Fibroblast of upper back skin (primary cell): ENCODE data around the gene ANKMY1.

Source experiments
- DNase-seq: peaks from one replicate; pipeline ENCODE4 v3.0.0-alpha.2; 2013

Gene ANKMY1

DNA sequence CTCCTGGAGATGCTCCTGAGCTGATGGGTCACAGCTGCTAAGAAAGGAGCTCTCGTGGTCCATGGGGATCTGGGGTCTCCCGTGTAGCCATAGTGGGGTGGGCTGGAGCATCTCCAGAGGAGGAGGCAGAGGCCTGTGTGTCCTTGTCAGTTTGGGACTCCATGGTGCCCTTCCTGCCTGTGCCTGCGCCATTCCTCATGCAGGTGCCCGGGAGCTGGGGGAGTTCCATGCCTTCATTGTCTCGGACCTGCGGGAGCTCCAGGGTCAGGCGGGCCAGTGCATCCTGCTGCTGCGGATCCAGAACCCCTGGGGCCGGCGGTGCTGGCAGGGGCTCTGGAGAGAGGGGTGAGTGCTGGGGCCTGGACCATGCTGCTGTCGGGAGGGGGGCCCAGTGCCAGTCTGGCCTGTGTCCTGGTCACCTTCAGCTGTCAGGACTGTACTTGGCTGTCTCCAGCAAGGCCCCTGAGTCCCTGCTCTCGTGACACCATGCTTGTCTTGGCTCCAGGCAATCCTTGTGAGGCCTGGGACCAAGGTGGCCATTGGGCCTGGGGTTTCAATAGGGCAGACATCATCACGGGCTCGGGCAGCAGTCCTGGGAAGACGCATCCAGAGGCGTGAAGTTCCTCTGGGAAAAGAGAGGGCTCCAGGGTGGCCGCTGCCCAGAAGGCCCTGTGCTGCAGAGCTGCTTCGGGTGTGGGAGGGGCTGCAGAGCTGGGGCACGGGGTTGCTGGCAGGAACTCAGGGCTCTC, 36.1 kb upstream of the ANKMY1 start:
- no peak for DNase-seq

DNA sequence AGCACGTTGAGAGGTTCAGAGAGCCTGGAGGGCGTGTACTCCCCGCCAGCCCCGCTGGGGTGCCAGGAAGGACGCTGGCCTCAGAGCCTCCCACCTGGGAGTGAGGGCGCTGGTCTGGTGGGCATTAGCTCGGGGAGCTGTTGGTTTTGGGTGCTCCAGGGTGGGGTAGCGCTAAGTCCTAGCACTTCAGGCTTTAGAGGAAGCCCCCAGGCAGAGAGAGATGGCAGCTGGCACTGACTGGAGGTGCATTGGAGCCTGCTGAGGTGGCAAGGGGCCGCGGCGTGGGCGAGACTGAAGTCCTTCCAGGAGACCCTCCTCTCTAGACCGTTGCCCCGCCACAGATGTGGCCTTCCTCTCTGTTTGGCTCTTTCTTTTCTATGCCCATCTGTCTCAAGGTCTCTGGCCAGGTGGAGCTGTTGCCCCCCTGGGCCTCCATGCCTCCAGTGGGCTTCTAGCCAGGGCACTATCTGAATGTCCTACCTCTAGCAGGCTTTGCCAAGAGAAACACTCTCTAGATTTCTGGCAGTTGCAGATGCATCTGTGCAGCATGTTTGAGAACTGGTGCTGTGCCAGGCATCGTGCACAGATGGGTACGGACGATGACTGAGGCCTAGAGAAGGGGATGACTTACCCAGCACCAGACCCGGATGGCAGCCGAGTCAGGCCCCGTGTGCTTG, 35.4 kb upstream of the ANKMY1 start:
- no peak for DNase-seq

- no peak for DNase-seq
Measured at GRCh38 chr2:240591784-240592183, 34.0 kb upstream of the ANKMY1 start.

GRCh38 chr2:240591226-240591625, 33.4 kb upstream of the ANKMY1 start:
- DNase-seq = peak; percentile 43

DNA sequence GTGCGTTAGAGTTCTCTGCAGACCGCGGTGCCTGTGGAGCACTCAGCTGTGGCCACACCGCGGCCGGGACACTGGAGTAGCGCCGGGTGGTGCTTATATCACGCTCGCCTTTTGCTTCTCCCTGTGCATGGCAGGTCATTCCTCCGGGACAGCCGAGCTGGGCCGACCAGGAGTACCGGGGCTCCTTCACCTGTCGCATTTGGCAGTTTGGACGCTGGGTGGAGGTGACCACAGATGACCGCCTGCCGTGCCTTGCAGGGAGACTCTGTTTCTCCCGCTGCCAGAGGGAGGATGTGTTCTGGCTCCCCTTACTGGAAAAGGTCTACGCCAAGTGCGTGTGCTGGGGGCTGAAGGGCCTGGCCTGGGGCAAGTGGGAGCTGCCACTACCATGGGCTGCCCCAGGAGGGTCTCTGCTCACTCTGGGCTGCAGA, 32.9 kb upstream of the ANKMY1 start:
- no peak for DNase-seq

DNA sequence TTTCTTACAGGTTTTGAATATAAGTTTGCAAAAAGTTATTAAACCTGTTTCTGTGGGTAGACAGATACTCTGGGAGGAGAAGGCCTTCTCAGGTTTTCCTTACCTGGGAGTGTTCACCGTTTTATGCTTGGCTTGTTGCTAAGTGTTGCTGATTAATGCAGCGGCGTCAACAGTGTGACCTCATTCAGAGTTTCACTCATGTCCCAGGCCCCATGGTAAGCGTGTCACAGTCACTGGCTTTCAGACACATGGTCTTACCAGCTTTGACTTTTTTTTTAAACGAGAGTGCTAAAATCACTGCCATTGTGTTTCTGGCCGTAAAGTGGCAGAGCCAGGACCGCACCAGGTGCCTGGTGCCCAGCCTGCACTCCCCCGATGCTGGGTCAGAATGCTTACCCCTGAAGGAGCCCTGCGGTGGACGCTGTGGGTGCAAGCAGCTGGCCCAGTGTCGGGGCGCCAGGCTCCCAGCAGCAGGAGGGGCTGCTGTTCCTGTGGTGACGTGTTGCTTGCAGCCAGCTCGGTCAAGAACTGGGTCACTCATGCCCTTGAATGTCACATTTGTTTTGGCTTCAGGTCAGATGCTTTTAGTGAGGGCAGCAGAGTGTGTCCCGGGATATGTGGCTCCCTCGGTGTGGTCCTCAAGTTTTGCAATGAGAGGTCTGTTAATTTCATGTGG, 32.2 kb upstream of the ANKMY1 start:
- DNase-seq = no peak

DNA sequence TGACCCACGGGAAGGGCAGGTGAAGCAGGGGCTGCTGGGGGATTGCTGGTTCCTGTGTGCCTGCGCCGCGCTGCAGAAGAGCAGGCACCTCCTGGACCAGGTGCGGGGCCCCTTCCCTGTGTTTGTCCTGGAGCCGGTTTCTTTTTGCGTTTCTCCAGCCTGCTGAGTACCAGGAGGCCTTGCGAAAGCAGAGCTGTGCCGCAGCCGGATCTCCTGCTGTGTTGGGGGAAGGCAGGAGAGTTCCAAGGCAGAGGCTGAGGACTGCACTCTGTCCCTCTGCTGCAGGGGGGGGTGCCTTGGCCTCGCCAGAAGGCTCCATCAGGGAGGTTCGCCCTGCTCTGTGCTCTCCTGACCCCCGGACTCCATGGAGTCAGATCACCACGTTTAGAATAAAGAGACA, 31.6 kb upstream of the ANKMY1 start:
- DNase-seq = no peak

GRCh38 chr2:240588669-240589068, 30.9 kb upstream of the ANKMY1 start:
- DNase-seq = no peak

DNA sequence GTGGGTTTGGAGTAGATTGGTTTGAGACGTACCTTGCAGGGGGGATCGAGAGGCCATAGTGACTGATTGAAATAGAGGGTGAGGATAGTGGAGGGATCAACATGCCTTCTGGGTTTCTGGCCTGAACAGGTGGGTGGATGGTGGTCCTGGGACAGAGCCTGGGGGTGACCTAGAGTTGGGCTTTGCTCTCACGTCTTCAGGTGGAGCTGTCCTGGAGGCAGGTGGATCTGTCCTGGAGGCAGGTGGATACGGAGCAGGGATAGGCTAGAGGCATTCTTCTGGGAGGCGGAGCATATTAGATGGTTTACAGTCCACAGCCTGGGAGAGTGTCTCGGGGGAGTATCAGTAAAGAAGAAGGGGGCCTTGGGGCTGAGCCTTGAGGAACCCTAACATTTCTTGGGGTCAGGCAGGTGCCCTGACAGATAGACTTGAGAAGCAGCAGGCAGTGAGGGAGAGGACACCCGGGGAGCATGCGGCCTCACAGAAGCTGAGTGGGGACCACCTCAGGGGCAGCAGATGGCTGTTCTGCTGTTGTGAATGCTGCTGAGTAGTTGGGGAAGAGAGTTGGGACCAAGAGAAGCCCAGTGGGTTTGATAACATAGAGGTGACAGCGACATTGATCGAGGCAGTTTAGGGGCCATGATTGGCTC, 30.3 kb upstream of the ANKMY1 start:
- DNase-seq = no peak

DNA sequence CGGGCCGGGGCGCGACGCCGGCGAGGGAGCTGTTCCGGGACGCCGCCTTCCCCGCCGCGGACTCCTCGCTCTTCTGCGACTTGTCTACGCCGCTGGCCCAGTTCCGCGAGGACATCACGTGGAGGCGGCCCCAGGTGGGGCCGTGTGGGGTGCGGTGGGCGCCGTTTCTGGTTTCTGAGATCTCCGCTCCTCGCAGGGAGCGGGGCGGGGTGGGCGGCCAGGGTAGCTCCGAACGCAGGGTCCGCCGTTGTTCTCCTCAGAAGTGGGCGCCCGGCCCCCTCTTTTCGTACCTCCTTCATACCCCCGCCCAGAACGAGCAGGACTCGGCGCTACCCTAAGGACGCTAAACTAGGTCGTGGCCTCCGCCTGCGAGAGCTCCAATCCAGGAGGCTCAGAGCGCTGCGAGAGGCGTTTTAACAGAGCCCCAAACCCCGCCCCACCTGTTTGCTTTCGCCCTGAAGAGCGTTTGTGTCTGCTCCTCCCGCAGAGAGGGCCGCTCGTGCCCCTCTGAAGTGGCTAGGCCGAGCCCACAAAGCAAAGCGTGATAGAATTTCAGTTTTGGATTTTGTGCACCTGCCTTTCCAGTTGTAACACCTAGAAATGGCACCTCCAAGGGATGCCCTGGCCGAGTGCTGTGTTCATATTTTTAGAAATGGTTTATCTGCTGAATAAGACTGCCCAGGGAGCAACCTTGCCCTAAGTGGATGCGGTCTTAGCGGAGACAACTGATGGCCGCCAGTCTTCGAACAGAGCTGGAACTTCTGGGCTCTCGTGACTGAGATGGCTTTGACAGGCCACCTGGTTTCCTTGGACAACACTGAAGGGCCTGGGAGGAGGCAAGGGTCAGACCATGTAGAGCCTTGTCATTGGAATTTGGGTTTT, 29.4 kb upstream of the ANKMY1 start:
- DNase-seq = no peak

DNA sequence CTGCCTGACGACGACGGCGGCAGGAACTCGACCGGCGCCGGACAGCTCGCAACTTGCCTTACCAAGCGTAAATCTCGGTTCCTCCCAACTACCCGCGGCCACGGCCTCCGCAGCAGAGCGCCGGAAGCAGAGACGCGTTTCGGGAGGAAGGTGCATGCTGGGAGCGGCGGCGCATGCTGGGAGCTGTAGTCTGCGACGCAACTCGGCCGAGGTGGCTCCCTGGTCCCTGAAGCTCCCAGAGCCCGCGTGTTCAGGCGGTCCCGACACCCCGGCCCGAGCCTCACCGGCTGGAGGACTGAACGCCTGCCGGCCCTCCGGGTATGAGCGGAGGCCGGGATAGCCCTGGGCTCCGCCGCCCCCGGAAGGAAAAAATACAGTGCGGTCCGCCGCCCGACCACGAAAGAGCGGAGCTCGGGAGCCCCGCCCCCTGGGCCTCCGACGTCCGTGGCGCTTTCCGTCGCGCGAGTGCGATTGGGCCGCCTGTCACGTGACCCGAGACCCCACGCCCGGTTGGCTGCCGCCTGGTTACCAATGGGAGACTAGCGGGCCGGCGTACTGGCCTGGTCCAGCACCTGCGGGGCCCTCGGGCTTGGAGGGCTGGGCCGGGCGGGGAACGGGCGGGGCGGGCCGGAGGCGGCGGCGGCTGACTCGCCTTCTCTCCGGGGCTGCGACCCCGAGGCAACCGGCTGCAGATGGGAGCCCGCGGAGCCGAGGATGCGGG, 28.6 kb upstream of the ANKMY1 start, which contains the start of gene CAPN10:
CAPN10 (plus strand) TSS at position 537 of the 721 bp plus-strand sequence; CDS start at position 715, 178 bp downstream.
- DNase-seq = peak; percentile 93

DNA sequence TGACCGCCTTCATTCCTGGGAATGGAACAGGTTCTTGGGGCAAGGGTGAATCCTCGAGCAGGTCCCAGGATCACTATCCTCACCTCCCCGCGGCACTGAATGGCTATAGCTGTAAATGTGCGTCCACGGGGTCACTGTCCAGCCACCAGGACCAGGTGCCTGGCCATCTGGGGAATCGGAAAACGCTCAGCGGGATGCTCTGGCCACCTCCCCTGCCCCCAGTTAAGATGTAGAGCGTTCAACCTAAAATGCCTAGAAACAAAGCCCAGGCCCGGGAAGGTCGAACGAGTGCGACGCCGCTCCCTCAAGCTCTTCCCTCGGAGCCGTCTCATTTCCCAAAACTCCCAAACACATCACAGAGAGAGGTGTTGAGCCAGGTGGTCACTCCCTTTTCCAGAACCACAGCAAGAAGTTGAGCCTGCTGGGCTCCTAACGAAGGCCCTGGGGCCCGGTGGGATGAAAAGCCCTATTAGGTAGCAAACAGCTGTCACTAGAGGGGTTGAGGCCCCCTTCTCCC, 28.0 kb upstream of the ANKMY1 start:
- DNase-seq = no peak

DNA sequence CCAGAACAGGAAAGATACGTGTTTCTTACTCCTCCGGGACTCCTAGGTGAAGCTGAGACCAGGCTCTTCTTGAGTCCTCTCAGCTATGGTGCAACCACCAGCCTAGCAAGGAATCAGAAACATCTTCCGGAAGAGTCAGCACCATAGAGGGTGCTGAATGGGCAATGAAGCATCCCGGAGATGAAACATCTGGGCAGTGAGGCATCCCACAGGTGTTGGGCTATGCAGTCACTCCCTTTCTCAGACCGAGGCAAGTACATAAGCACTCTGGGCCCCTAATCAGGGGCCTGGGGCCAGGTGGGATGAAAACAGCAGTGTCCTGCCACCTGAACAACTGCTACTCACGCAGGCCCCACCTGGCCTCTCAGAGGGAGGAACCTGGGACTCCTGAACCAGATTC, 27.3 kb upstream of the ANKMY1 start:
- DNase-seq = no peak

DNA sequence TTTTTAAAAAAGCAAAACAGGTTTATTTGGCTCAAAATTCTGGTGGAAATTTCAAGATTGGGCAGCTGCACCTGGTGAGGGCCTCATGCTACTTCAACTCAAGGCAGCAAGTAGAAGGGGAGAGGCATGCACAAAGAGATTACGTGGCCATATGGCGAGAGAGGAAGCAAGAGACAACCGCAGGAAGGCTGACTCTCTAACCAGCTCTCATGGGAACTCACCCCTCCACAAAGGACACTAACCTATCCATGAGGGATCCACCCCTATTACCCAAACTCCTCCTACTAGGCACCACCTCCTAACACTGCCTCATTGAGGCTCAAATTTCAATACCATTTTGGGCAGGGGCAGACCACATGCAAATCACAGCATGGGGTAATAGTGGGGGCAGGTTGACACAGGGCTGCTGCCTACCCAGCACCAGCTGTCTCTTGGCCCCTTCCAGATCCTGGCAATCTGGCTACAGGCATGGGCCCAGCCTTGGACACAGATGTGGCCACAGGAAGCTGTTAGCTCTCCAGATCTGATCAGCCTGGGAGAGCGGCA, 26.8 kb upstream of the ANKMY1 start:
- DNase-seq = peak; percentile 28

- no peak for DNase-seq
Measured at GRCh38 chr2:240583774-240584173, 26.0 kb upstream of the ANKMY1 start.

- no peak for DNase-seq
Measured at GRCh38 chr2:240582781-240583180, 25.0 kb upstream of the ANKMY1 start.

- DNase-seq = no peak
Measured at GRCh38 chr2:240581811-240582210, 24.0 kb upstream of the ANKMY1 start.

- DNase-seq = peak; percentile 43
Measured at GRCh38 chr2:240579771-240580614, 22.2 kb upstream of the ANKMY1 start.

- no peak for DNase-seq
Measured at GRCh38 chr2:240579071-240579762, 21.4 kb upstream of the ANKMY1 start.
